HEK293T (cell line): ENCODE data around the gene ADCY3.

Experiments used
- CTCF ChIA-PET: fragments of 350-600 bp; formaldehyde crosslinking; extraction: SDS; loops from one replicate; lab custom pipeline; 2021; ENCODE audit warnings: antibody characterized with exemption, inconsistent platforms; lab: Yijun Ruan, JAX
- POLR2A ChIA-PET: fragments of 350-600 bp; formaldehyde crosslinking; extraction: SDS; loops from one replicate; lab custom pipeline; 2020; ENCODE audit warnings: antibody characterized with exemption, inconsistent platforms; lab: Yijun Ruan, JAX
- DNase-seq: peaks from one replicate; pipeline ENCODE4 v3.0.0; 2012; ENCODE audit warnings: mixed read lengths; ENCODE audit errors: extremely low spot score
- ARNT ChIP-seq: fragments of 450-650 bp; IDR thresholded peaks from 2 replicates; pipeline ENCODE4 v1.6.1; 2017; ENCODE audit warnings: mild to moderate bottlenecking
- BHLHE40 ChIP-seq: fragments of 450-650 bp; IDR thresholded peaks from 2 replicates; pipeline ENCODE4 v1.6.1; 2016; ENCODE audit warnings: mild to moderate bottlenecking, moderate library complexity, borderline replicate concordance
- CTBP1 ChIP-seq: fragments of 450-650 bp; IDR thresholded peaks from 2 replicates; pipeline ENCODE4 v1.6.1; 2016; ENCODE audit warnings: borderline replicate concordance
- ELF4 ChIP-seq: fragments of 450-650 bp; IDR thresholded peaks from 2 replicates; pipeline ENCODE4 v1.6.1; 2017; ENCODE audit warnings: antibody characterized with exemption
- FOXA1 ChIP-seq: fragments of 450-650 bp; IDR thresholded peaks from 2 replicates; pipeline ENCODE4 v1.6.1; 2016; ENCODE audit warnings: mild to moderate bottlenecking
- FOXK2 ChIP-seq: fragments of 450-650 bp; IDR thresholded peaks from 2 replicates; pipeline ENCODE4 v1.6.1; 2016; ENCODE audit warnings: mild to moderate bottlenecking
- FOXM1 ChIP-seq: fragments of 450-650 bp; IDR thresholded peaks from 2 replicates; pipeline ENCODE4 v1.6.1; 2017; ENCODE audit warnings: mild to moderate bottlenecking, borderline replicate concordance
- HDGF ChIP-seq: fragments of 450-650 bp; IDR thresholded peaks from 2 replicates; pipeline ENCODE4 v1.6.1; 2017; ENCODE audit warnings: antibody characterized with exemption, borderline replicate concordance
- L3MBTL2 ChIP-seq: fragments of 450-650 bp; conservative IDR thresholded peaks from 2 replicates; pipeline ENCODE4 v1.6.1; 2016; ENCODE audit warnings: mild to moderate bottlenecking
- LEF1 ChIP-seq: fragments of 450-650 bp; IDR thresholded peaks from 2 replicates; pipeline ENCODE4 v1.6.1; 2017; ENCODE audit warnings: mild to moderate bottlenecking, borderline replicate concordance
- NFRKB ChIP-seq: fragments of 450-650 bp; IDR thresholded peaks from 2 replicates; pipeline ENCODE4 v1.6.1; 2016; ENCODE audit warnings: mild to moderate bottlenecking, moderate library complexity
- SP1 ChIP-seq: fragments of 450-650 bp; IDR thresholded peaks from 2 replicates; pipeline ENCODE4 v1.6.1; 2017
- SUZ12 ChIP-seq: fragments of 450-650 bp; IDR thresholded peaks from 2 replicates; pipeline ENCODE4 v1.6.1; 2016; ENCODE audit warnings: mild to moderate bottlenecking
- TARDBP ChIP-seq: fragments of 450-650 bp; IDR thresholded peaks from 2 replicates; pipeline ENCODE4 v1.6.1; 2016
- ZNF384 ChIP-seq: fragments of 450-650 bp; IDR thresholded peaks from 2 replicates; pipeline ENCODE4 v1.6.1; 2016
- TF ChIP-seq, protein P1 (sequence below): fragments of 450-650 bp; IDR thresholded peaks from 2 replicates; pipeline ENCODE4 v1.6.1; 2016

Gene ADCY3

DNA sequence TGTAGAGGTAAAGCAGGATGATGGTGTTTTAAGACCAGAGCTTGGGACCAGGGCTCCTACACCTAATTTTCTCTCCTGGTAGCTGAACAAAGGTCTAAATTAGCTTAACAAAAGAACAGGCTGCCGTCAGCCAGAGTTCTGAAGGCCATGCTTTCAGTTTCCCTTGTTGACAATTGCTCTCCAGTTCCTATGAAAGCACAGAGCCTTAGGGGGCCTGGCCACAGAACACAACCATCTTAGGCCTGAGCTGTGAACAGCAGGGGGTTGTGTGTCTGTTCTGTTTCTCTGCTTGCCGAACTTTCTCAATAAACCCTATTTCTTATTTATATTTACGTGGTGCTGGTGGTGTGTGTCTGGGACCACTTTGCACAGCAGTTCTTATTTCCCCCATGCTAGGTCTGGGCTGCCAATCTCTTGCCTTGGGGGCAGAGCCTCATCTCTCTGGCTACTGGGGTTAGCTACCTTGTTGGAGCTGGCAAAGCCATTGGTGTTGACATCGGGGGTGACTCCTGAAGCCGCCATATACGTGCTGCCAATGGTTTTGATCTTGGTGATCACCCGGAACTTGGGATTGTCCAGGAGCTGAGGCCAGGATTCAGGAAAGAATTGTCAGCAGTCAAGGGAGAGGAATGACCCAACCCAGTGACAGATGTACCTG, 97.9 kb downstream of the ADCY3 start:
- no peak for DNase-seq
- ChIA-PET CTCF (no interaction called here), POLR2A (no interaction called here)
- TF ChIP-seq, protein P1, sequence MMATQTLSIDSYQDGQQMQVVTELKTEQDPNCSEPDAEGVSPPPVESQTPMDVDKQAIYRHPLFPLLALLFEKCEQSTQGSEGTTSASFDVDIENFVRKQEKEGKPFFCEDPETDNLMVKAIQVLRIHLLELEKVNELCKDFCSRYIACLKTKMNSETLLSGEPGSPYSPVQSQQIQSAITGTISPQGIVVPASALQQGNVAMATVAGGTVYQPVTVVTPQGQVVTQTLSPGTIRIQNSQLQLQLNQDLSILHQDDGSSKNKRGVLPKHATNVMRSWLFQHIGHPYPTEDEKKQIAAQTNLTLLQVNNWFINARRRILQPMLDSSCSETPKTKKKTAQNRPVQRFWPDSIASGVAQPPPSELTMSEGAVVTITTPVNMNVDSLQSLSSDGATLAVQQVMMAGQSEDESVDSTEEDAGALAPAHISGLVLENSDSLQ, result no peak
- TF ChIP-seq HDGF (no peak), CTBP1 (no peak), BHLHE40 (no peak), SP1 (no peak), ARNT (no peak), FOXK2 (no peak), ZNF384 (no peak), ELF4 (no peak), SUZ12 (no peak), FOXM1 (no peak), FOXA1 (no peak)

DNA sequence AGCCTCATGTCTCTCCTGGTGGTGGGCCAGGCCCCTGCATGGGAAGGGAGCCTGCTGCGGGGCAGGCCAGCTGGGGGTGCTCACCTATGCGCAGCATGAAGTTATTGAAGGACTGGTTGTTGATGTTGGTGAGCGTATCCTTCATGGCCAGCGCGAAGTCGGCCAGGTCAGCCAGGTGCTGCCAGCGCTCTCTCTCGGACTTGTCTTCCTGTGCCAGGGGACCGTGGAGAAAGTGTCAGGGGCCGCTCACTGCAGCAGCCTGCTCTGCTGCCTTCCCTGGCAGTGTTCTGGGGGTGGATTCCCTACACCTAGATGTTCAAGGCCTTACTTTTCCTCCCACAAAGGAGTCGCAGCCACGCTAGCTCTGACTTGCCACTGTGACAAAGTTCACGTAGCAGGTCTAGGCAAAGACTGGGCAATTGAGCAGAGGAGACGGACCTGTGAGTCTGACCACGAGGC, 98.6 kb downstream of the ADCY3 start:
- DNase-seq, result no peak
- POLR2A ChIA-PET, result no interaction called here
- CTCF ChIA-PET, result interaction anchor here (0.7 kb wide), 1 partner anchor 22 kb away, joined by 4 read pairs; no protein-coding TSS in a partner anchor
- TF ChIP-seq L3MBTL2, result no peak
- TF ChIP-seq ARNT, result no peak
- no peak for TF ChIP-seq ZNF384
- no peak for TF ChIP-seq FOXK2
- no peak for TF ChIP-seq SUZ12
- TF ChIP-seq BHLHE40, result no peak
- TF ChIP-seq, protein P1, result no peak
- no peak for TF ChIP-seq NFRKB
- TF ChIP-seq LEF1, result no peak
- TF ChIP-seq ELF4, result no peak
- TF ChIP-seq TARDBP, result no peak
- no peak for TF ChIP-seq HDGF
- no peak for TF ChIP-seq SP1
- no peak for TF ChIP-seq FOXA1
- no peak for TF ChIP-seq FOXM1
- TF ChIP-seq CTBP1, result no peak

DNA sequence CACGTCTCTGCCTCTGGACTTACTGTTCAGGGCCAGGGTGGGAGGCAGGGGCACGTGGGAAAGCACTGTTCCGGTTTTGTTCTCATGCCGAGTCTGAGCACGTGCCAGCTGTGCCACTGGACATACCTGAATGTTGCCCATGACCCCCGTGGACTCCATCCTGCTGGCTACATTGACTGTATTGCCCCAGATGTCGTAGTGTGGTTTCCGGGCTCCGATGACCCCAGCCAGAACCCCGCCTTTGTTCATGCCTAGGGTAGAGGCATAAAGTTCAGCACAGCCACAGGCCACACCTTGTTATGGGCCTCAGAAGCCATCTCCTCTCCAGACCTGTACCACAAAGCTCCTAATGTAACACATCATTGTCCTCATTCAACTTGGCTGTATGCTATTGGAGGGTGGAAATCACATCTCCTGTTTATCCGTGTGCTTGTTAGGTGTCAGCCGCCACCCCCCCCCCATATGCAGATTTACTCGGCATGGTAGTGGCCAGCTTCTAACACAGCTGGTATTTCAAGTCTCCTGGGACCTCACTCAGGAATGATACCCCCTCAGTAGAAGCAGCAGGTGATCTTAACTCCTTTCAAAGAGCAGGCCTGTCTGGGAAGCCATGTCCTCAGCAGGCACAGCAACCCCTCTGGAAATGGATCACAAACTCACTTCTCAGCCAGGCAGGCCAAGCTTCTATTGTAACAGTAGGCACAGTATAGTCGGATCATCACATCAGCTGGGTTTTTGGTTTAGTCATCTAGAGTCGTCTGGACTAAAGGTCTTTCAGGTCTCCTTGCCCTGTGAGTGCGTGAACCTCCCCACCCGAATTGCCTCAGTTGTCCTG, 99.2 kb downstream of the ADCY3 start:
- ChIA-PET POLR2A (interaction anchor here (1.4 kb wide), 1 partner anchor 12 kb away, joined by 3 read pairs; no protein-coding TSS in a partner anchor), CTCF (interaction anchor here (0.7 to 2.0 kb wide), 2 partner anchors 23 to 399 kb away, joined by 4 read pairs; no protein-coding TSS in a partner anchor)
- DNase-seq, result no peak
- TF ChIP-seq SP1, result no peak
- no peak for TF ChIP-seq BHLHE40
- TF ChIP-seq, protein P1, result no peak
- no peak for TF ChIP-seq ZNF384
- TF ChIP-seq ELF4, result no peak
- no peak for TF ChIP-seq FOXM1
- no peak for TF ChIP-seq HDGF
- no peak for TF ChIP-seq CTBP1
- no peak for TF ChIP-seq LEF1
- TF ChIP-seq FOXK2, result no peak
- TF ChIP-seq L3MBTL2, result no peak
- no peak for TF ChIP-seq FOXA1
- no peak for TF ChIP-seq ARNT

DNA sequence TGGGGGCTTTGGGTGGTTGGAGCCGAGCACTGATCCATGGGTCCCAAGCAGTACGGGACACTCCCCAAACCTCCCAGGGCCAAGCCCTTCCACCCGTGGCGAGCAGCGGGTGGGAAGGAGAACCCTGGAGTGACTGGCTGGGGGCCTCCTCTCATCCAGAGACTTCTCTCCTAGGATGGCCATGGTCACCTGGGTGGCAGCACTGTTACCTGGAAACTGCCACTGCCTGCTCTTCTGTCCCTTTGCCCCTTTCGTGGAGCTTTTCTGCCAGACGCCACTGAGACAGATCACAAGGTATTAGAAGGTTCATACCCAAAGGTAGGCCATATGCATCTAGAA, 99.9 kb downstream of the ADCY3 start:
- ChIA-PET POLR2A (interaction anchor here (1.4 kb wide), 1 partner anchor 13 kb away, joined by 3 read pairs; no protein-coding TSS in a partner anchor), CTCF (interaction anchor here (2.0 kb wide), 1 partner anchor 398 kb away, joined by 4 read pairs; no protein-coding TSS in a partner anchor)
- no peak for DNase-seq
- TF ChIP-seq NFRKB (no peak), LEF1 (no peak), L3MBTL2 (no peak), HDGF (no peak), CTBP1 (no peak), BHLHE40 (no peak), SP1 (no peak), FOXA1 (no peak), ZNF384 (no peak)
- TF ChIP-seq, protein P1, result no peak
